Activated CD4-positive, alpha-beta T cell treated with anti-CD3 and anti-CD28 coated beads for 1 hour (primary cell): ENCODE measurements around the gene MYO18B.

ENCODE experiments used
- DNase-seq: peaks from one replicate; pipeline ENCODE4 v3.0.0-alpha.2; 2020

Gene MYO18B

DNA sequence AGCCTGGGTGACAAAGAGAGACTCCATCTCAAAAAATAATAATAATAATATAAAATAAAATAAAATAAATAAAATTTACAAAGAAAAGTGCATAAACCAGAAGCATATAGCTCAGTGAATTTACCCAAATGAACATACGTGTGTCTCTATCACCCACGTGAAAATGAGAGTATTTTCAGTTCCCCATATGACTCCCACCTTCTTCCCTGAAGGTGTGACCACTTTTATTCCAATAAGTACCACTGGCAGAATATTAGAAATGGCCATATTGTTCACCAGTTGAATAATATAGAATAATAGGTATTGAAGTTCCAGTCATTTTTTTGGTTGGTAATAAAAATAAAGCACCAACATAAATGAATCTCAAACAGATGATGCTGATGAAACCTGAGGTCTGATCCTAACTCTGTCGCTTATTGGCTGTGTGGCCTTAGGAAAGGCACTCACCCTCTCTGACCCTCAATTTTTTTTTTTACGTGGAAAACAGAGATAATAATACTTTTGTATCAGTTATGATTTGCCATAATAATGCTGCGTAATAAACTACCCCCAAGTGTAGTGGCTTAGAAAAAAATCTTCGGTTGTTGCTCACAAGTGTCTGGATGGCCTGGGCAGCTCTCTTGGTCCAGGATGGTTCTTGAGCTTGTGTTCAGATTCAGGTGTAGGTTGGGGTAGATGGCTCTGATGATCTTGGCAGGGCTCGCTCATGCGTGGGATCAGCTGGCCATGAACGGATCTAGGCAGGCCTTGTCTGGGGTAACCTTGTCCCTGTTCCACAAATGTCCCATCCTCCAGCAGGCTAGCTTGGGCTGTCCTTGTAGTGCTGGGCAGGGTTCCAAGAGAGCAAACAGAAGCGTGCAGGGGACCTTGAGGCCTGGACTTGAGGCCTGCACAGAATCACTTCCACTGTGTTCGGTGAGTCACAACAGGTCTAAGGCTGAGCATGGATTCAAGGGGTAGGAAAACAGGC lies 88.1 kb downstream of the MYO18B start:
- no peak for DNase-seq

DNA sequence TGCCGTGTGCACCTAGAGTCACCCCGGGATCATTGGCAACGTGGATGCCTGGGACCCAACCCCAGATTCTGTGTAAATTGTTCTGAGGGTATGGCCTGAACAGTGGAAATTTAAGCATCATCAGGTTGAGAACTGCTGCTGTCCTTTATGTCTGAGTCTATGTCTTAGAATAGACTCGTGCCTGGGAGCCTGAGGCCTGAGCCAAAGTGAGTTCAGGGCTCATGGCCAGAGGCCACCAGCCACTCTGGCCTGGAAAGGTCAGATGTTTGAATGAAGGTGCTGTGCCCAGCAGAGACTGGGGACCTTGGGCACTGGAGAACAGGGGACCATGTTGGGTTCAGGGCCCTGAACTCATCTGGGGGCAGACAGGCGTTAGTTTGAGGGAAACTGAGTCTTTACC lies 91.1 kb downstream of the MYO18B start:
- no peak for DNase-seq

GRCh38 chr22:25833676-25834075 lies 91.7 kb downstream of the MYO18B start:
- DNase-seq = no peak

GRCh38 chr22:25834490-25834889 lies 92.5 kb downstream of the MYO18B start:
- DNase-seq = no peak

GRCh38 chr22:25835348-25835747 lies 93.4 kb downstream of the MYO18B start:
- no peak for DNase-seq

- no peak for DNase-seq
Observed at GRCh38 chr22:25837288-25837900, 95.4 kb downstream of the MYO18B start.

DNA sequence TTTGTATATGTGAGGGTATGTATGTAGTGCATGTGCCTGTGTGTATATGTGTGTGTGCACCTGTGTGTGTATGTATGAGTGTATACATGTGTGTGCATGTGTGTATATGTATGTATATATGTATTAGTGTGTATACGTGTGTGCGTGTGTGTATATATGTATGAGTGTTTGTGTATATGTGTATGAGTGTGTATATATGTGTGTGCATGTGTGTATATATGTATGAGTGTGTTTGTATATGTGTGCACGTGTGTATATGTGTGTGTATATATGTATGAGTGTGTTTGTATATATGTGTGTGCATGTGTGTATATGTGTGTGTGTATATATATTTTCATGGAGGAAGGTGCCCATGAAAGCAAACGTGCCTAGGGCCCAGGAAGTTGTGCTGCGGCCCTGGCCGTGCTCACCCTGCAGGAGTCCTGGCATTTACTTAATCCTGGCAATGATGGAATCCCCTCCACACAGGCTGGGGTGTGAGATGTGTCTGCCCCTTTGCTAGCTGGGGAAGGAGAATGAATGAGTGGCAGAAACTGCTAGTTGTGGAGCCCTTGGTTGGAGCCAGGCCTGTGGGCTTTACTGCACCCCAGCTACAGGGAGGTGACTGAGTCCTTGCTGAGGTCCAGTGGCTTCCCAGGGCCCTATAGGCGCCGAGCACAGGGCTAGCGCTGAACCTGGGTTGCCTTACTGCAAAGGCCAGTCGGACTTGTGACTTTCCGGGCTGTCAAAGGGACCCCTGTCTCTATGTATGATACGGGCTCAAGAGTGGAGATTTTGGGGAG lies 97.2 kb downstream of the MYO18B start:
- no peak for DNase-seq

DNA sequence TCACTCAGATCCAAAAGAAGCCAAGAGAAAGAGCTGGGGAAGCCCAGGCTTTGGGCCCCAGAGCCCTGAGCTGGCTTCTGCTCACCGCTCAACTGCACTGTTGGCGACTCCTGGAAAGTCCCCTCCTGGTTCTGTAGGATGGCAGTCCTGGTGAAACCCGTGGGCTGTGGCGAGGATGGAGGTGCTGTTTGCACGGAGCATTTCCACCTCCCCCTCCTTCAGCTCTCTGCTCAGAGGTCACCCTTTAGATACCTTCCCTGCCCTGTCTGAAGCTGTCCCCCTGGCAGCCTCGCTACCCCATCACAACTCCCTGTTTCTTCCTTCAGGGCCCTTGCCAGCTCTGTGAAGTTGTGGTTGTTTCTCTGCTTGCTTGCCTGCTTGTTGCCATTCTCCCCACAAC lies 97.8 kb downstream of the MYO18B start:
- no peak for DNase-seq

DNA sequence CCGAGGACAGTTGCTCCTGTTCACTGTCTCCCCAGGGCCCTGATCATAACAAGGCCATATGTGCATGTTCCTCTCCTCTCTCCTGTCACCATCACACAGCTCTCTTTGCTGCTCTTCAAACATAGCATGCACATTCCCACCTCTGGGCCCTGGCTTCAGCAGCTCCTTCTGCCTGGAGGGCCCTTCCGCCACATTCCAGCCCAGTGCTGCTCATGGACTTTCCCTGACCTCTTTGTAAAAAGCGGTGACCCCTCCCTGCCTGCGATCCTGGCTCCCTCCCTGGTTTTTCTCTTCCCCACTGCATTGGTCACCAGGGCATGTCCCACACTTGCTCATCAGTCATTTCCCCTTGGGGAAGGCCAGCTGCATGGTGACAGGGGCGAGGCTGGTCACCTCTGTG lies 98.2 kb downstream of the MYO18B start:
- no peak for DNase-seq

- DNase-seq = no peak
Observed at GRCh38 chr22:25840891-25841290, 98.9 kb downstream of the MYO18B start.

DNA sequence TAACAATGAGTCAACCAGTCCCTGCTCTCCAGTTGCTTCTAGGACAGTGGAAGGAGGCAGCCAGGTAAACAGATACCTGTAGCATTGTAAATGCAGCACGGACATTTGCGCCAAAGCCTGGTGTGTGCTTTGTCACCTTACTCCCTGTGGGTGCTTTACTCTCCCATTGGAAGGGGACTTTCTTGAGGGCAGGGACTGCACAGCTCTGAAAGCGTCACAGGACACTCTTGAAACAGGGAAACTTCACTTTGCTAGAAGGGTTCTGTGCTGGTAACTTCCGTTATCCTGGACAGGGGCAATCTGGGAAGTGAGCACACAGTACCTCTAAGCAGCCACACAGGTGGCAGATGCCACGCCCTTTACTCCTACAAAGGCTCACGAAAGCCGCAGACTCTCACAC lies 99.8 kb downstream of the MYO18B start:
- no peak for DNase-seq

GRCh38 chr22:25843660-25844405 lies 101.8 kb downstream of the MYO18B start:
- DNase-seq = no peak

DNA sequence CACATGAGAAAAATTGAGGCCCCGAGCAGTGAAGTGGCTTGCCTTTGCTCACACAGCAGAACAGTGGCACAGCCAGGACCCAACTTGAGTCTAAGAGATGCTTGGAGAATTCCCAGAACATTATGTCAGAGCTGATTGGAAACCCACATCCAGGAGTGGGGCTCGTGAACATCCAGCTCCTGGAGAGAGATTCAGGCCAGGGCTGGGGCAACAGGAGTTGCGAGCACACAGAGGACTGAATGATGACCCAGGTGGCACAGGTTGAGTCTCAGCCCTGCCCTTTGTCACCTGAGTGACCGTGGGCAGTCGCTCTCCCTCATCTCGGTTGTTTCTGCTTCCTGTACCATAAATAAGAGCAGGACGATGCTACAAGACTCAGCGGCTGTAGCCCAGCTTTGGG lies 102.6 kb downstream of the MYO18B start:
- DNase-seq = no peak

- no peak for DNase-seq
Observed at GRCh38 chr22:25845985-25846745, 104.2 kb downstream of the MYO18B start.

- DNase-seq = no peak
Observed at GRCh38 chr22:25847451-25847850, 105.5 kb downstream of the MYO18B start.

DNA sequence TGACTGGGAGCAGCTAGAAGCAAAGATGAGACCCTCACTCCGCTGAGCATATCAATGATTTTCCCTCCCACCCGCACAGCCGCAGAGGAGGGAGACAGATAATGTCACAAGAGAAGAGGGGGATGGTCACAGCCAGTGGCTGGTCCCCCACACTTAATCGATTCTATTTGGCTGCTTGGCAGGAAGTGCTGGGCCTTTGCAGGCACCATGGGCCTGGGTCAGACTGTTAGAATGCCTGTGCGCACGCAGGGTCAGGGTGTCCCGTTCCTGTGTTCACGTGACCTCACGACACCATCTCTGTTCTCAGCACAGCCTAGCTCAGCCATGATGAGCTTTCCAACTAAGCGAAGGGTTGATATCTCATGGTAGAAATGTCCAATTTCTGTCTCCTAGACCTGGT lies 107.0 kb downstream of the MYO18B start:
- no peak for DNase-seq

DNA sequence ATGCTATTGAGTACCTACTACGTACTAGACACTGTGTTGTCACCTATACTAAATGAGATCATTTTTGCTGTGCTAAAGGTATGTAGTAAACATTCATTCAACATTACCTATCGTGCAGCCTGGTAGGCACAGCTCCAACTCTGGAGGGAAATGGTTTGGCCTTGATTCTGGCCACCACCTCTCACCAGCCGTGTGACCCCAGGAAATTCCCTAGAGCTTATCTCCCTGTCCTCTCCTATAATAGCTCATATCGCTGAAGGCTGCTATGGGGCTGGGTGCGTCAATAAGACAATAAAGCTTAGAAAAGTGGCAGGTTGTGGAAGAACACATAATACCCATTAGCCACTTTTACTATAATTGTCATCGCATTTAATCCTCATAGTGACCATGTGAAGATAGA lies 107.5 kb downstream of the MYO18B start:
- no peak for DNase-seq

- DNase-seq = no peak
Observed at GRCh38 chr22:25852223-25852622, 110.2 kb downstream of the MYO18B start.

GRCh38 chr22:25853078-25853477 lies 111.1 kb downstream of the MYO18B start:
- no peak for DNase-seq

DNA sequence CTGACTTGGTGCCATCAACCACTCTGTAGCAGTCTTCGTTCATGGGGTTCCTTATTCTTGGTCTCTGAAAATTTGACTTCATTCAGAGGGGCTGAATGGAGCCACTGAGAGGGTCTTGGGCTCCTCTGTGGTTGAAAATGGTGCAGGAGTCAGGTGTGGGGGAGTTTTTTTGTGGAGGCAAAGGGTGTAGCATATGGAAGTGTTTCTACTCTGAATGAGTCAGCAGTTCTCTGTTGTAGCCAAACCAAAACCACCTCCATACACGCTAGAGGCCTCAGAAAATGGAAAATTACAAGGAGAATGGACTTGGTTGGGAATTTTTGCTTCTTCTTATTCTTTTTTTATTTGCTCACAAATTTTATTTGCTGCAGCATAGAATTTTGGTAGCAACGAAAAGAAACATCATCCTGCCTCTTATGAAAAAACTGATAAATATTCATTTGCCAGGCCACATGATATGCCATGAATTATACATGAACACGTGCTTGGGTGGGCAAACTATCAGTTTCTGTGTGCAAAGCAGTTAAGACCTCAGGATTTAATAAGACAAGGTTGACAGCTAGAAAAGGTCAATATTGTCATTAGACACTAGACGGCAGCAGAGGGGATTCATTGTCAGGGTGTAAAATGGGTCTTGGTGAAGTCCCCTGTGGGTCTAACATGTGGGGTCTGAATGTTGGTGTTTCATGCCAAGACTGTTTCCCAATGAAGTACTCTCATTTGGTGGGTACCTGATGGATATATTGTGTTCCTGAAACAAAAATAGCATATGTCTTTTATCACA lies 111.7 kb downstream of the MYO18B start:
- no peak for DNase-seq

- no peak for DNase-seq
Observed at GRCh38 chr22:25869771-25870170, 127.8 kb downstream of the MYO18B start.
